Esophagus squamous epithelium (tissue), 4 donors: Measurements from ENCODE around the gene TMEM254.

Experiments used
- CTCF ChIP-seq, 6 experiments: fragments of 450-650 bp in 4 of 6; fragments of 200-600 bp in 2 of 6; sonication (generic) in 2 of 6; IDR thresholded peaks; one replicate each; pipeline ENCODE4 v1.5.1; 2016 to 2019; ENCODE audit warnings: antibody characterized with exemption in 6 of 6, mild to moderate bottlenecking in 4 of 6, moderate library complexity in 4 of 6
- POLR2A ChIP-seq, 4 donors: fragments of 450-650 bp; IDR thresholded peaks; one replicate each; pipeline ENCODE4 v1.6.1; 2017; ENCODE audit warnings: antibody characterized with exemption in 4 of 4, mild to moderate bottlenecking in 4 of 4, moderate library complexity in 3 of 4

GRCh38 chr10:80041162-80041561 is 37.3 kb upstream of the TMEM254 start:
- TF ChIP-seq CTCF (IDR thresholded peaks at IDR 0.05) (no peak), POLR2A (IDR thresholded peaks at IDR 0.05) (no peak)
